ENCODE measurements around the gene GPR141. TPM values are rescaled to one million over a fixed set of nuclear protein-coding genes. Genes with fewer than 3 reads are reported as not detected.

The GPR141 gene
- total and polyA plus RNA-seq, 9 of the 15 experiments (the other 6 are each of a cell fraction or from before 2014, with no cell fraction given) = not detected

- no peak for TF ChIP-seq ELK3 (CRISPR knock-in tag; IDR thresholded peaks at IDR 0.05)
- no peak for TF ChIP-seq ETV1 (tag; conservative IDR thresholded peaks at IDR 0.05; ENCODE audit: low read depth)
- TF ChIP-seq RNF2 (IDR thresholded peaks at IDR 0.05) = no peak
- TF ChIP-seq TAF1 (IDR thresholded peaks at IDR 0.05; ENCODE audit: control insufficient read depth, extremely low read depth, insufficient read depth, low read length, severe bottlenecking) = no peak
- TF ChIP-seq SRF (CRISPR knock-in tag; IDR thresholded peaks at IDR 0.05) = no peak
- TF ChIP-seq PBX2 (CRISPR knock-in tag; IDR thresholded peaks at IDR 0.05; ENCODE audit: low read depth) = no peak
- no peak for TF ChIP-seq PBX2 (tag; conservative IDR thresholded peaks at IDR 0.05; ENCODE audit: low read depth)
- no peak for TF ChIP-seq FOXM1 (IDR thresholded peaks at IDR 0.05; ENCODE audit: low read depth)
- TF ChIP-seq FOXM1 (CRISPR knock-in tag; IDR thresholded peaks at IDR 0.05; ENCODE audit: low read depth) = no peak
- TF ChIP-seq KDM1A (IDR thresholded peaks at IDR 0.05) = no peak
- TF ChIP-seq ZNF212 (CRISPR knock-in tag; IDR thresholded peaks at IDR 0.05) = no peak
- TF ChIP-seq AFF1 (IDR thresholded peaks at IDR 0.05; ENCODE audit: low read depth in 1 of 2, partially characterized antibody in 2 of 2) = no peak
- TF ChIP-seq SMAD1 (IDR thresholded peaks at IDR 0.05; ENCODE audit: low read depth, low read length, partially characterized antibody) = no peak
- no peak for TF ChIP-seq SOX6 (IDR thresholded peaks at IDR 0.05)
- TF ChIP-seq HMGN3 (IDR thresholded peaks at IDR 0.05; ENCODE audit: borderline replicate concordance, extremely low read depth, insufficient read length, low read depth, low read length) = no peak
- no peak for TF ChIP-seq ERF (CRISPR knock-in tag; IDR thresholded peaks at IDR 0.05)
- no peak for TF ChIP-seq TCF15 (CRISPR knock-in tag; IDR thresholded peaks at IDR 0.05)
- no peak for TF ChIP-seq PHB2 (IDR thresholded peaks at IDR 0.05; ENCODE audit: low read depth)
Observed at GRCh38 chr7:37784015-37784414, 100.4 kb downstream of the GPR141 start (continued).

Measured in K562 (cell line).